ENCODE data around the gene SORD. TPM values are rescaled to one million over a fixed set of nuclear protein-coding genes. Genes with fewer than 3 reads are reported as not detected.
A peak's percentile ranks its signal among the peaks of the same experiment; 100 is the strongest.
"Not testable (repeated sequence)": the region's sequence is repeated elsewhere in the genome, so short reads cannot be mapped to it uniquely, and the experiment has no call there.

SORD gene
- total RNA-seq, 1 experiment from 2014 or later: 27.7 TPM

DNA sequence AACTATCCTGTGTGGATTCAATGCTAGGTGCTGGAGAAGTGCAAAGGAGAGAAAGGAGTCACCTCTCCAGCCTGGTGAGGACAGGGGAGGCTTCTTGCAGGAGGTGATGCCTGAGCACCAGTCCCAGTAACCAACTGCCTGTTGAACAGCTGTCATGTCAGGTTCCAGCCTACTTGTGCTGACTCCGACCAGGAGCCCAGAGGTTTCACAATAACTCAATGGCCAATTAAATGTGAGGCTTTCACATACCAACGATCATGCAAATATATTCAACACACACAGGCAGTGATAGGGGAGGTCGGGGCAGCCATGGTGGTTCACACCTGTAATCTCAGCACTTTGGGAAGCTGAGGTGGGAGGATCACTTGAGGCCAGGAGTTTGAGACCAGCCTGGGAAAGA is 7.7 kb downstream of the SORD start:
- H3K27ac Mint-ChIP-seq (ENCODE audit: low read depth, unreplicated experiment): peak overlapping the region; percentile 19

DNA sequence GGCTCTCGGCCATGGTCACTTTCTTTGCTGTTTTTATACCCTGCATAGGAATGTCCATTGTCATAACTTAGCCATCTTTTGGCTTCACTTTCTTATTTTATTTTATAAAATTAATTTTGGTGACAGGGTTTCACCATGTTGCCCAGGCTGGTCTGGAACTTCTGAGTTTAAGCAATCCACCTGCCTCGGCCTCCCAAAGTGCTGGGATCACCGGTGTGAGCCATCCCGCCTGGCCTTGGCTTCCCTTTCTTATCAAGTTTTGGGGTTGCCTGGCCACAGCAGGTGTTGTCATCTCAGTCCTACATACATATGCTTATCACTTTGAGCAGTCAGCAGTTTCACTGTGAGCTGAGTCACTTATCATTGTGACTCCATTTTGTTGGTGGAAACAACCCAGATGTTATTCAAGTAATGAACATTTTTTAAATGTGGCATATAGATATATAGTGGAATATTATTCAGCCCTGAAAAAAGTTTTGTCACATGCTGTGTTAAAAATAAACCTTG is 8.6 kb downstream of the SORD start:
- POLR2A ChIA-PET; intact Hi-C loops (cut with micrococcal nuclease); H3K27me3 Mint-ChIP-seq (ENCODE audit: insufficient read depth, unreplicated experiment); H3K9me3 Mint-ChIP-seq (ENCODE audit: unreplicated experiment); H3K4me3 Mint-ChIP-seq (ENCODE audit: unreplicated experiment); H3K27ac Mint-ChIP-seq (ENCODE audit: low read depth, unreplicated experiment); DNase-seq (ENCODE audit: unreplicated experiment); BruUV-seq (replicated peaks); H3K4me1 Mint-ChIP-seq (ENCODE audit: insufficient read depth, unreplicated experiment): not testable (repeated sequence)
- H3K36me3 Mint-ChIP-seq (ENCODE audit: insufficient read depth, unreplicated experiment): peaks cover 11% of the 10 kb centered on the region
- CTCF ChIA-PET: interaction anchor here (0.5 to 0.7 kb wide), 4 partner anchors 38 to 1230 kb away, joined by 3 to 4 read pairs (median 3); no protein-coding TSS in a partner anchor

More for the DNA sequence above, 7.7 kb downstream of the SORD start:
- CTCF ChIA-PET: interaction anchor here (1.0 kb wide), 1 partner anchor 368 kb away, joined by 3 read pairs; no protein-coding TSS in a partner anchor
- H3K27me3 Mint-ChIP-seq (ENCODE audit: insufficient read depth, unreplicated experiment): no peaks in the 10 kb centered on the region
- intact Hi-C loops (cut with micrococcal nuclease): no loop called here
- no peaks in the 10 kb centered on the region for H3K9me3 Mint-ChIP-seq (ENCODE audit: unreplicated experiment)
- no peak overlapping the region for H3K4me3 Mint-ChIP-seq (ENCODE audit: unreplicated experiment)
- TF ChIP-seq, protein P1, sequence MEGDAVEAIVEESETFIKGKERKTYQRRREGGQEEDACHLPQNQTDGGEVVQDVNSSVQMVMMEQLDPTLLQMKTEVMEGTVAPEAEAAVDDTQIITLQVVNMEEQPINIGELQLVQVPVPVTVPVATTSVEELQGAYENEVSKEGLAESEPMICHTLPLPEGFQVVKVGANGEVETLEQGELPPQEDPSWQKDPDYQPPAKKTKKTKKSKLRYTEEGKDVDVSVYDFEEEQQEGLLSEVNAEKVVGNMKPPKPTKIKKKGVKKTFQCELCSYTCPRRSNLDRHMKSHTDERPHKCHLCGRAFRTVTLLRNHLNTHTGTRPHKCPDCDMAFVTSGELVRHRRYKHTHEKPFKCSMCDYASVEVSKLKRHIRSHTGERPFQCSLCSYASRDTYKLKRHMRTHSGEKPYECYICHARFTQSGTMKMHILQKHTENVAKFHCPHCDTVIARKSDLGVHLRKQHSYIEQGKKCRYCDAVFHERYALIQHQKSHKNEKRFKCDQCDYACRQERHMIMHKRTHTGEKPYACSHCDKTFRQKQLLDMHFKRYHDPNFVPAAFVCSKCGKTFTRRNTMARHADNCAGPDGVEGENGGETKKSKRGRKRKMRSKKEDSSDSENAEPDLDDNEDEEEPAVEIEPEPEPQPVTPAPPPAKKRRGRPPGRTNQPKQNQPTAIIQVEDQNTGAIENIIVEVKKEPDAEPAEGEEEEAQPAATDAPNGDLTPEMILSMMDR (IDR thresholded peaks at IDR 0.05; ENCODE audit: unreplicated experiment): no peak
- BruUV-seq (replicated peaks): no TSS peak
- POLR2A ChIA-PET: interaction anchor here (0.9 kb wide), 1 partner anchor 249 kb away, joined by 3 read pairs; no protein-coding TSS in a partner anchor
- DNase-seq (ENCODE audit: unreplicated experiment): no peak
- no peaks in the 10 kb centered on the region for H3K4me1 Mint-ChIP-seq (ENCODE audit: insufficient read depth, unreplicated experiment)
- H3K36me3 Mint-ChIP-seq (ENCODE audit: insufficient read depth, unreplicated experiment): peaks cover 6% of the 10 kb centered on the region

DNA sequence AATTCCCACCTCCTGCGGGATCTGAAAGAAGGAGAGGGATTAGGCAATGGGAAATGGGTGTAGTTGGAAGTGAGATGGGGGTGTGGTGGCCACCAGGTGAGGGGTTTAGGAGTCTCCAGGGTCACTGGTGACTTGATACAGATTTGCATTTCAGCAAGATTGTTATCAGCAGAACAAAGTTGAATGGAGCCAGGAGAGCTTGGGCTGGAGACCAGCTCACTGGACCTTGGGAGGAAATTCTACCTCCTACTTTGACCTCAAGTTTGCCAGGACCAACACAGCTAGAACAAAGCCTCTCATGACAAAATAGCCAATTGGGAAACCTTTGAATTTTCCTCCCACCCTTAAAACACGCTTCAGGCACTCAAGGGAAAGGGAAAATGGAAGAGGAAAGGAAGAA is 9.5 kb downstream of the SORD start:
- H3K36me3 Mint-ChIP-seq (ENCODE audit: insufficient read depth, unreplicated experiment): peaks cover 12% of the 10 kb centered on the region
- CTCF ChIA-PET; H3K27ac Mint-ChIP-seq (ENCODE audit: low read depth, unreplicated experiment); intact Hi-C loops (cut with micrococcal nuclease); H3K27me3 Mint-ChIP-seq (ENCODE audit: insufficient read depth, unreplicated experiment); DNase-seq (ENCODE audit: unreplicated experiment); BruUV-seq (replicated peaks); H3K9me3 Mint-ChIP-seq (ENCODE audit: unreplicated experiment); POLR2A ChIA-PET; H3K4me3 Mint-ChIP-seq (ENCODE audit: unreplicated experiment); H3K4me1 Mint-ChIP-seq (ENCODE audit: insufficient read depth, unreplicated experiment): not testable (repeated sequence)

DNA sequence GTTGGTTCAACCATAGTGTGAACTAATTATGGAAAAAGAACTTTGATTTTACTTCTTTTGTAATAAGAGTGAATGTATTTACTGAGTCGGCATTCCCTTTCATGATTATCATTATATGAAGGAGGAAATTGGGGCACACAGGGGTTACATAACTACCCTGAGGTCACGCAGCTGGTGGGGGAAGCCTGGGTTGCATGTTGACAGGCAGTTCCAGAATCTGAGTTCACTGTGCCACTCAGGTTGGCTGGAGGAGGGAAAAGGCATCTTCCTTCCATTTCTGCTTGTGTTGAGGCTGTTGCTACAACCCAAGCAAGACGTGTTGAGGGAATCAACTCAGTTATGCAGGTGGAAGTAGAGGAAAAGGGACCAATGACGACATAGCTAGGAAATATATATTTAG is 11.1 kb downstream of the SORD start:
- H3K4me3 Mint-ChIP-seq (ENCODE audit: unreplicated experiment); intact Hi-C loops (cut with micrococcal nuclease); H3K4me1 Mint-ChIP-seq (ENCODE audit: insufficient read depth, unreplicated experiment); H3K27ac Mint-ChIP-seq (ENCODE audit: low read depth, unreplicated experiment); DNase-seq (ENCODE audit: unreplicated experiment); BruUV-seq (replicated peaks); H3K9me3 Mint-ChIP-seq (ENCODE audit: unreplicated experiment); CTCF ChIA-PET; H3K27me3 Mint-ChIP-seq (ENCODE audit: insufficient read depth, unreplicated experiment); POLR2A ChIA-PET: not testable (repeated sequence)
- peaks cover 12% of the 10 kb centered on the region for H3K36me3 Mint-ChIP-seq (ENCODE audit: insufficient read depth, unreplicated experiment)

DNA sequence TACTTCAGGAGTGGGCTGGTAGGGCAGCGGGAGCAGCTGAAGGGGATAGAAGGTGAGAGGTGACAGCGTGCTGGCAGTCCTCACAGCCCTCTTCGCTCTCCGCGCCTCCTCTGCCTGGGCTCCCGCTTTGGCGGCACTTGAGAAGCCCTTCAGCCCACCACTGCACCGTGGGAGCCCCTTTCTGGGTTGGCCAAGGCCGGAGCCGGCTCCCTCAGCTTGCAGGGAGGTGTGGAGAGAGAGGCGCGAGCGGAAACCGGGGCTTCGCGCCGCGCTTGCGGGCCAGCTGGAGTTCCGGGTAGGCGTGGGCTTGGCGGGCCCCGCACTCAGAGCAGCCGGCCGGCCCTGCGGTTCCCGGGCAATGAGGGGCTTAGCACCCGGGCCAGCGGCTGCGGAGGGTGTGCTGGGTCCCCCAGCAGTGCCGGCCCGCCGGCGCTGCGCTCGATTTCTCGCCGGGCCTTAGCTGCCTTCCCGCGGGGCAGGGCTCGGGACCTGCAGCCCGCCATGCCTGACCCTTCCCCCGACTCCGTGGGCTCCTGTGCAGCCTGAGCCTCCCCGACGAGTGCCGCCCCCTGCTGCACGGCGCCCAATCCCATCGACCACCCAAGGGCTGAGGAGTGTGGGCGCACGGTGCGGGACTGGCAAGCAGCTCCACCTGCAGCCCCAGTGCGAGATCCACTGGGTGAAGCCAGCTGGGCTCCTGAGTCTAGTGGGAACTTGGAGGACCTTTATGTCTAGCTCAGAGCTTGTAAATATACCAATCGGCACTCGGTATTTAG is 11.8 kb downstream of the SORD start:
- H3K36me3 Mint-ChIP-seq (ENCODE audit: insufficient read depth, unreplicated experiment); BruUV-seq (replicated peaks); H3K27ac Mint-ChIP-seq (ENCODE audit: low read depth, unreplicated experiment); H3K4me1 Mint-ChIP-seq (ENCODE audit: insufficient read depth, unreplicated experiment); H3K27me3 Mint-ChIP-seq (ENCODE audit: insufficient read depth, unreplicated experiment); H3K4me3 Mint-ChIP-seq (ENCODE audit: unreplicated experiment); DNase-seq (ENCODE audit: unreplicated experiment); H3K9me3 Mint-ChIP-seq (ENCODE audit: unreplicated experiment); POLR2A ChIA-PET: not testable (repeated sequence)
- CTCF ChIA-PET: interaction anchor here (0.6 to 3.0 kb wide), 5 partner anchors 11 to 150 kb away, joined by 3 to 23 read pairs (median 4); partner anchors contain the start of gene SORD
- intact Hi-C loops (cut with micrococcal nuclease): loop anchor here (5.0 kb wide), 1 partner anchor 182 kb away; no protein-coding TSS in a partner anchor

Data from MCF 10A (cell line).